ENCODE data around the gene BIK.

BIK gene

GRCh38 chr22:43113526-43114251, 3.1 kb downstream of the BIK start:
- H3K27ac ChIP-seq, result no peak overlapping the region
- TF ChIP-seq CTCF (IDR thresholded peaks at IDR 0.05), result no peak
- DNase-seq (ENCODE audit: low spot score), result no peak

GRCh38 chr22:43114958-43115357, 4.4 kb downstream of the BIK start:
- no peak overlapping the region for H3K27ac ChIP-seq
- H3K4me3 ChIP-seq, result no peak overlapping the region
- TF ChIP-seq CTCF (IDR thresholded peaks at IDR 0.05), result no peak
- DNase-seq (ENCODE audit: low spot score), result no peak

More at GRCh38 chr22:43113526-43114251, 3.1 kb downstream of the BIK start:
- H3K4me3 ChIP-seq, result no peak overlapping the region

- H3K27ac ChIP-seq, result no peak overlapping the region
- TF ChIP-seq CTCF (IDR thresholded peaks at IDR 0.05), result no peak
- no peak for DNase-seq (ENCODE audit: low spot score)
- H3K4me3 ChIP-seq, result no peak overlapping the region
Measured at GRCh38 chr22:43116932-43117331, 6.4 kb downstream of the BIK start.

GRCh38 chr22:43118024-43118849, 7.7 kb downstream of the BIK start:
- no peak for TF ChIP-seq CTCF (IDR thresholded peaks at IDR 0.05)
- DNase-seq (ENCODE audit: low spot score), result no peak
- Histone ChIP-seq H3K27ac (no peak overlapping the region), H3K4me3 (no peak overlapping the region)

GRCh38 chr22:43118953-43119458, 8.5 kb downstream of the BIK start:
- H3K4me3 ChIP-seq, result no peak overlapping the region
- no peak for DNase-seq (ENCODE audit: low spot score)
- no peak for TF ChIP-seq CTCF (IDR thresholded peaks at IDR 0.05)
- no peak overlapping the region for H3K27ac ChIP-seq

GRCh38 chr22:43126501-43127165, 16.1 kb downstream of the BIK start:
- no peak overlapping the region for H3K27ac ChIP-seq

More at GRCh38 chr22:43126501-43127165, 16.1 kb downstream of the BIK start:
- no peak for DNase-seq (ENCODE audit: low spot score)
- no peak overlapping the region for H3K4me3 ChIP-seq
- TF ChIP-seq CTCF (IDR thresholded peaks at IDR 0.05), result no peak

Data from coronary artery (tissue), 2 donors.